Testis (tissue), 2 donors: ENCODE data around the gene DAND5.

Source experiments
- CTCF ChIP-seq, 3 experiments: fragments of 450-650 bp in 2 of 3; fragments of 200-600 bp in 1 of 3; sonication (generic) in 1 of 3; IDR thresholded peaks; one replicate each; pipeline ENCODE4 v1.5.1; 2016 to 2019; ENCODE audit warnings: antibody characterized with exemption in 3 of 3, mild to moderate bottlenecking in 2 of 3, moderate library complexity in 1 of 3
- POLR2A ChIP-seq: fragments of 450-650 bp; IDR thresholded peaks from one replicate; pipeline ENCODE4 v1.6.1; 2017; ENCODE audit warnings: antibody characterized with exemption, mild to moderate bottlenecking, moderate library complexity

- no peak for TF ChIP-seq POLR2A
- no peak for TF ChIP-seq CTCF (IDR thresholded peaks at IDR 0.05)
Measured at GRCh38 chr19:12946731-12947496, 22.5 kb upstream of the DAND5 start.
